OCI-LY7 (cell line): ENCODE measurements around the gene OR1N1. TPM values are rescaled to one million over a fixed set of nuclear protein-coding genes. Genes with fewer than 3 reads are reported as not detected.

Experiments used
- BruUV-seq: library from RNA; stranded (reverse); fragments of 400-500 nt; replicated peaks from 2 replicates; lab custom pipeline; 2021; lab: Mats Ljungman, UMichigan
- CTCF ChIA-PET: fragments of 300-600 bp; sonication (Branson Sonifier 250); formaldehyde crosslinking; loops from one replicate; lab custom pipeline; 2022; ENCODE audit warnings: antibody characterized with exemption; ENCODE audit not compliant: unreplicated experiment; lab: Charles Lee
- POLR2A ChIA-PET: fragments of 300-600 bp; sonication (Branson Sonifier 250); formaldehyde crosslinking; loops from one replicate; lab custom pipeline; 2022; ENCODE audit warnings: antibody characterized with exemption; lab: Charles Lee
- DNase-seq: peaks from one replicate; pipeline ENCODE4 v3.0.0-alpha.2; 2015; ENCODE audit warnings: low spot score
- H2AFZ ChIP-seq: fragments of 200-600 bp; sonication (generic), shearing (Covaris generic); 2 replicates; pipeline ENCODE4 v1.6.1; 2014; ENCODE audit warnings: mild to moderate bottlenecking, antibody characterized with exemption, low read length, moderate library complexity
- H3K27ac ChIP-seq: fragments of 200-600 bp; sonication (generic); 2 replicates; pipeline ENCODE4 v1.5.1; 2014; ENCODE audit warnings: mixed run types, low read depth, mild to moderate bottlenecking, moderate library complexity, low read length, inconsistent platforms; ENCODE audit not compliant: poor library complexity, severe bottlenecking
- H3K36me3 ChIP-seq: fragments of 200-600 bp; sonication (generic); 2 replicates; pipeline ENCODE4 v1.6.1; 2014; ENCODE audit warnings: mild to moderate bottlenecking, antibody characterized with exemption, low read length, moderate library complexity, mixed read lengths; ENCODE audit not compliant: insufficient read depth
- H3K4me1 ChIP-seq: fragments of 200-600 bp; sonication (generic); 2 replicates; pipeline ENCODE4 v1.5.1; 2014; ENCODE audit warnings: mild to moderate bottlenecking, low read length; ENCODE audit not compliant: insufficient read depth, poor library complexity, severe bottlenecking
- H3K4me2 ChIP-seq: fragments of 200-600 bp; sonication (generic); 2 replicates; pipeline ENCODE4 v1.6.1; 2014; ENCODE audit warnings: mild to moderate bottlenecking, low read length
- H3K4me3 ChIP-seq: fragments of 200-600 bp; sonication (generic); 2 replicates; pipeline ENCODE4 v1.5.1; 2014; ENCODE audit warnings: mild to moderate bottlenecking, low read depth, low read length; ENCODE audit not compliant: poor library complexity, severe bottlenecking
- H3K79me2 ChIP-seq: fragments of 200-600 bp; sonication (generic); 2 replicates; pipeline ENCODE4 v1.6.1; 2016; ENCODE audit warnings: low read depth, mild to moderate bottlenecking, low read length, moderate library complexity, mixed read lengths; ENCODE audit not compliant: insufficient read depth
- H3K9me2 ChIP-seq: fragments of 200-600 bp; sonication (generic); 2 replicates; pipeline ENCODE4 v1.6.1; 2016; ENCODE audit warnings: mild to moderate bottlenecking, low read length, mixed read lengths; ENCODE audit not compliant: insufficient read depth
- H3K9me3 ChIP-seq: fragments of 200-600 bp; sonication (generic); 2 replicates; pipeline ENCODE4 v1.6.1; 2014; ENCODE audit warnings: mild to moderate bottlenecking, mixed run types, low read length, mixed read lengths
- H4K20me1 ChIP-seq: fragments of 200-600 bp; sonication (generic); 2 replicates; pipeline ENCODE4 v1.6.1; 2014; ENCODE audit warnings: mild to moderate bottlenecking, antibody characterized with exemption, low read length, moderate library complexity, mixed read lengths; ENCODE audit not compliant: insufficient read depth
- EZH2phosphoT487 ChIP-seq: fragments of 200-600 bp; sonication (generic); IDR thresholded peaks from 2 replicates; pipeline ENCODE4 v1.6.1; 2018; ENCODE audit warnings: low read depth, borderline replicate concordance, mild to moderate bottlenecking, mixed run types, antibody characterized with exemption, low read length, moderate library complexity, mixed read lengths
- intact Hi-C: fragments of 100-400 bp; cut with micrococcal nuclease; formaldehyde crosslinking; loops from one replicate; pipeline ENCODE4 v1.10.0; 2022; ENCODE audit not compliant: unreplicated experiment
- total RNA-seq, 2 experiments: library from RNA; depleted of rRNA in 1 of 2; stranded (reverse); fragments of >200 nt in 1 of 2; shearing (Covaris generic) in 1 of 2; gene quantifications; 2 replicates each; pipeline ENCODE4 v1.2.3, GENCODE V29; 2014 to 2022
- TF ChIP-seq, protein P1 (sequence below): fragments of 200-600 bp; sonication (generic); conservative IDR thresholded peaks from 2 replicates; pipeline ENCODE4 v1.5.1; 2014; ENCODE audit warnings: mild to moderate bottlenecking, antibody characterized with exemption, low read length, moderate library complexity, mixed read lengths

Gene OR1N1
- total RNA-seq, 2 experiments from 2014 or later, result not detected

DNA sequence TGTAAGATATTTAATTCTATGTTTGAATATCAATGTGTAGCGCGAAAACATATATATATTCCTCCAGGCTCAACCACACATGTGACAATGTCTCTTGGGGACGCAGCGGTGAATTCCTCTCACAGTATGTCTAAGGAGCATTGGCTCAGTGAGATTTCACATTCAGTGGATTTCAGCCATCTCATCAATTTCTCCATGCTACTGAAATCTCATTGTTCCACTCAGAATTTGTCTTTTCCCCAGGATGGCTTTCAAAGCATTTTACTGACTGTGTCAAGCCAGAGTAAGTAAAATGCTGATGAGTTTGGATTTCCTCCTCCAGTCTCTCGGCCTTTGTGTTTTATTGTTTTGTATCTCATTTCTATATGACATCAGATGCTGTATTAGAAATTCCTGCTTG, 48.0 kb downstream of the OR1N1 start:
- no peak for TF ChIP-seq EZH2phosphoT487
- TF ChIP-seq, protein P1, sequence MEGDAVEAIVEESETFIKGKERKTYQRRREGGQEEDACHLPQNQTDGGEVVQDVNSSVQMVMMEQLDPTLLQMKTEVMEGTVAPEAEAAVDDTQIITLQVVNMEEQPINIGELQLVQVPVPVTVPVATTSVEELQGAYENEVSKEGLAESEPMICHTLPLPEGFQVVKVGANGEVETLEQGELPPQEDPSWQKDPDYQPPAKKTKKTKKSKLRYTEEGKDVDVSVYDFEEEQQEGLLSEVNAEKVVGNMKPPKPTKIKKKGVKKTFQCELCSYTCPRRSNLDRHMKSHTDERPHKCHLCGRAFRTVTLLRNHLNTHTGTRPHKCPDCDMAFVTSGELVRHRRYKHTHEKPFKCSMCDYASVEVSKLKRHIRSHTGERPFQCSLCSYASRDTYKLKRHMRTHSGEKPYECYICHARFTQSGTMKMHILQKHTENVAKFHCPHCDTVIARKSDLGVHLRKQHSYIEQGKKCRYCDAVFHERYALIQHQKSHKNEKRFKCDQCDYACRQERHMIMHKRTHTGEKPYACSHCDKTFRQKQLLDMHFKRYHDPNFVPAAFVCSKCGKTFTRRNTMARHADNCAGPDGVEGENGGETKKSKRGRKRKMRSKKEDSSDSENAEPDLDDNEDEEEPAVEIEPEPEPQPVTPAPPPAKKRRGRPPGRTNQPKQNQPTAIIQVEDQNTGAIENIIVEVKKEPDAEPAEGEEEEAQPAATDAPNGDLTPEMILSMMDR, result no peak
- ChIA-PET POLR2A (interaction anchor here (0.5 kb wide), 1 partner anchor 1775 kb away, joined by 4 read pairs; no protein-coding TSS in a partner anchor), CTCF (no interaction called here)
- Histone ChIP-seq H3K79me2 (no peaks in the 10 kb centered on the region), H3K9me3 (no peaks in the 10 kb centered on the region), H2AFZ (no peak overlapping the region), H3K36me3 (no peaks in the 10 kb centered on the region), H4K20me1 (no peaks in the 10 kb centered on the region), H3K9me2 (no peaks in the 10 kb centered on the region), H3K4me3 (no peak overlapping the region), H3K4me1 (no peaks in the 10 kb centered on the region), H3K27ac (no peak overlapping the region), H3K4me2 (no peak overlapping the region)
- no TSS peak for BruUV-seq
- intact Hi-C loops, result no loop called here
- DNase-seq, result no peak

DNA sequence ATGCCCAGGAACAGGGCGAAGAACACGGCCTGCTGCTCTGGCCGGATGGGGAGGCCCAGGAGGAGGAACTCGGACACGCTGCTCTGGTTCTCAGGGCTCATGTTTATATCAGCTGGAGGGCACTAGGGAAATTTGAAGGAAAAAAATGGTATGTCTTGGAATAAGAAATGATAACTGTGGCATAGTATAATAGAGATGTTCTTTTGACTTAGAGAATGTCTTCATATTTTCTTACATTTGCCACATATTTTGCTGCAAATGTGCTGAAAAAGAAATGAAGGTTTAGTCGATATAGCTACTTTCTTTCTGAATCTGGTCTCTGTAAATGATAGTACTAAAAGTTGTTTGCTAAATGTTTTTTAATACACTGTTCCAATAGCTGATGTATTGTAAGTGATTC, 49.3 kb downstream of the OR1N1 start, which contains the start of gene OR1J1:
Gene OR1J1 (minus strand): TSS at position 101 of the 400 bp plus-strand sequence. CDS start 0 bp downstream, at position 101.
- ChIA-PET CTCF (no interaction called here), POLR2A (no interaction called here)
- Histone ChIP-seq H3K79me2 (no peaks in the 10 kb centered on the region), H4K20me1 (no peaks in the 10 kb centered on the region), H3K9me2 (no peaks in the 10 kb centered on the region), H2AFZ (no peak within 1 kb of the TSS), H3K27ac (no peak within 1 kb of the TSS), H3K4me2 (no peak within 1 kb of the TSS), H3K4me3 (no peak within 1 kb of the TSS), H3K4me1 (no peaks in the 10 kb centered on the region), H3K9me3 (no peaks in the 10 kb centered on the region), H3K36me3 (no peaks in the 10 kb centered on the region)
- TF ChIP-seq, protein P1, result no peak
- no peak for TF ChIP-seq EZH2phosphoT487
- BruUV-seq, result no TSS peak
- intact Hi-C loops, result no loop called here
- DNase-seq, result no peak

DNA sequence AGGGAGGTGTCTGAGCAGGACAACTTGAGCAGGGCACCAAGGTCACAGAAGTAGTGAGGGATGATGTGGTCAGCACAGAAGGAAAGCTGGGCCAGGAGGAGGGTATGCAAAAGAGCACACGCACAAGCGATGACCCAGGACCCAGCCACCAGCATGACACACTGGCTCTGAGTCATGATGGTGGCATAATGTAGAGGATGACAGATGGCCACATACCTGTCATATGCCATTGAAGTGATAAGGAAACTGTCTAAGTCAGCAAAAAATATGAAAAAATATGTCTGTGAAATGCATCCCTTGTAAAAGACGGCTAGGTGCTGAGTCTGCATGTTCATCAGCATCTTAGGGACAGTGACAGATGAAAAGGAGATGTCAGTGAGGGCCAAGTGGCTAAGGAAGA, 49.7 kb downstream of the OR1N1 start:
- Histone ChIP-seq H3K4me2 (no peak overlapping the region), H3K9me2 (no peaks in the 10 kb centered on the region), H3K9me3 (no peaks in the 10 kb centered on the region), H2AFZ (no peak overlapping the region), H3K27ac (no peak overlapping the region), H3K4me3 (no peak overlapping the region), H4K20me1 (no peaks in the 10 kb centered on the region), H3K79me2 (no peaks in the 10 kb centered on the region), H3K4me1 (no peaks in the 10 kb centered on the region), H3K36me3 (no peaks in the 10 kb centered on the region)
- intact Hi-C loops, result no loop called here
- no TSS peak for BruUV-seq
- POLR2A ChIA-PET, result no interaction called here
- no peak for DNase-seq
- CTCF ChIA-PET, result no interaction called here
- TF ChIP-seq, protein P1, result no peak
- TF ChIP-seq EZH2phosphoT487, result no peak
